ENCODE measurements around the gene DHCR24.
"Not testable (repeated sequence)": the region's sequence is repeated elsewhere in the genome, so short reads cannot be mapped to it uniquely, and the experiment has no call there.

Gene DHCR24

GRCh38 chr1:54887665-54888071, 673 bp upstream of the DHCR24 start:
- no peak for DNase-seq

DNA sequence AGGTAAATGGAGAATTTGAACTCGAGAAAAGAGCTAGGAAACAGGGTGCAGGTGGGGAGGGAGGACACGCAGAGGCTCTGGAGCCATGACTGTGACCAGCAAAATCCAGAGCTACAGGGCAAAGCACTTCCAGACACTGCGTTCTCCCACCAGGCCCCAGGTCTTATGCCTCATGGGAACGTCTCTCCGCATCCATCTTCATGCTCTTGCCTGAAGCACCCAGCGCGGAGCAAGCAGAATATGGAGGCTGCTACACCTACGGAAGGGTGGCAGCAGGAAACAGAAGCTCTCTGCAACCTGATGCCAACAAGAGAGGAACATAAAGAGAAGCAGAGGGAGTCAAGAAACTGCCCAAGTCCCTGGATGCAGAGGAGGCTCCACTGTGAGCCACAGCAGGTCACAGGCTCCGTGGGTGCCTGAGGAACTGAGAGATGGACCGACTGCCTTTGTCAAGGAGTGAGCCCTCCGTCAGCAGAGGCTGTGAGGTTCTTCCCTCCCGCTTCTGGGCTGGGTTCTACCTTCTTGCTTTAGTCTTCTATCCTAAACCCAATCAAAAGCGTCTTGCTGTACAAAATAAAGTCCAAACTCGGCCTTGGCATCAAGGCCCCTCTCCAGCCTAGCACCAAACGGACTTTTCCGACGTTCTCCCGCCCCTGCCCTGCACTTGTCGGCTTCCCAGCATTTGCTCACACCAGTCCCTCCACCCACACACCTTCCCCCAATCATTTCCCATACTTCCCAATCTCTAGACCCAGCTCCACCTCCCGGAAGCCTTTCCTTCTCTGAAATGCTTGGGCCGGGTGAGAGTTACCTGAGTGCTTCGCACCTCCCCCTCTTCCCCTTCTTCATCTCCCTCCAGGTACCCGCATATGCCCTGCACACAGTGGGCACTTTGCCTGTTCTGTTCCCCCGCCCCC, 930 bp downstream of the DHCR24 start:
- no peak for DNase-seq

DNA sequence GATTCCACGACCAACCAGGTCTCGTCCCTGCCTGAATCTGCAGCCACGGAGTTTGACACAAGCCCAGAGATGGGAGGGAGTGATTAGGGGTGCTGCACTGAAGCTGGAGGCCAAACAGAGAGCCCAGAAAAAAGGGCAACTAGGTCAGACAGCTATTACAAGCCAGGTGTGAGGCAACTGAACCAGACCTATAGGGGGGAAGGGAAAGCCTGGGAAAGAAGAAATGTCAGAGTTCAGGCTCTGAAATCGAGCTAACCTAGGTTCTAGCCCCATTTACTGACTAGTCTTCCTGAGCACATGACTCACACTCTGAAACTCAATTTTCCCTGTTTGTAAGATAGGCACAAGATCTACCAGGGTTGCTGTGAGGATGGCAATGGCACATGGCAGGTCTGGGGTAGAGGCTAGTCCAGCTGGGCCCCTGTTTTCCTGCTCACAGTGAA, 1.7 kb downstream of the DHCR24 start:
- DNase-seq: no peak

GRCh38 chr1:54884768-54885167, 2.2 kb downstream of the DHCR24 start:
- DNase-seq: no peak

- no peak for DNase-seq
Measured at GRCh38 chr1:54884135-54884586, 2.8 kb downstream of the DHCR24 start.

DNA sequence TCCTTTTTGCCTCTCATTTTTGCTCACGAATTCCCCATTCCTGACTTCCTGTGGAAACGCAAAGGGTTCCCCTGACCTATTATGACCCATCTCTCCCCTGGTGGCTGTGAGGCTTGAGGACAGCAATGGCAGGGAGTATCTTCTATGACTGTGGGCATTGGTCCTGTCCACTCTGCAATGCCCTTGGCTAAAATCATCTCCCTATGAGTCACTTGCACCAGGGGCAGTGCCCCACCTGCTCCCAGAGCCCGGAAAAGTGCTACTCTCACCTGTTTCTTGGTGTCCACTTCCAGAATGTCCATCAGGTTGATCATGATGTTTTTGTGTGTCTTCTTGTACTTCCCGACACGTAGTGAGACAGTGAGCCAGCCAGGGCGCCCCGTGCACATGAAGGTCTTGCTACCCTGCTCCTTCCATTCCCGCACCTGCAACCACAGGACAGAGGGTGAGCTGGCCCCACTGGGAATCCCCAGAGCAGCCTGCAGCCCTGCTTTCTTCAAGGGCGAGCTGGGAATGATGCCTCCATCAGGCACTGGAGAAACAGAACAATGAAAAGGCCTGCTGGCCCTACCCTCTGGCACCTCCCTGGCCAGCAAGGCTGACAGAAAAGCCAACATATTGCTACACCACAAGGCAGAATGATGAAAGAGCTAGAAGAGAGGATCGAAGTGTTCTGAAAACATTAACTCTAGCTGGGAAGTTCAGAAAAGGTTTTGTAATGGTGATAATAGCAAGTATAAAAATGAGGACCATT, 3.5 kb downstream of the DHCR24 start:
- DNase-seq: no peak

- DNase-seq: no peak
Measured at GRCh38 chr1:54882519-54882918, 4.5 kb downstream of the DHCR24 start.

- not testable (repeated sequence) for DNase-seq
Measured at GRCh38 chr1:54881604-54882003, 5.4 kb downstream of the DHCR24 start.

- no peak for DNase-seq
Measured at GRCh38 chr1:54879872-54880271, 7.1 kb downstream of the DHCR24 start.

DNA sequence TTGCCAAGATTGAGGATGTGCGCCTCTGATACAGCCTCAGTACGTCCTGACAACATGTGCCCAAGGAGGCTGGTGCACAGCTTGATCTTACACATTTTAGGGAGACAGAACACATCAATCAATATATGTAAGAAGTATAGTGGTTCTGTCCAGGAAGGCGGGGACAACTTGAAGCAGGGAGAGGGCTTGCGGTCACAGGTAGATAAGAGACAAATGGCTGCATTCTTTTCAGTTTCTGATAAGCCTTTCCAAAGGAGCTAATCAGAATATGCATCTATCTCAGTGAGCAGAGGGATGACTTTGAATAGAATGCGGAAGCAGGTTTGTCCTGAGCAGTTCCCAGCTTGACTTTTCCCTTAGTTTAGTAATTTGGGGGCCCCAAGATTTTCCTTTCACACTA, 10.2 kb downstream of the DHCR24 start:
- DNase-seq: no peak

- no peak for DNase-seq
Measured at GRCh38 chr1:54875000-54875399, 12.0 kb downstream of the DHCR24 start.

DNA sequence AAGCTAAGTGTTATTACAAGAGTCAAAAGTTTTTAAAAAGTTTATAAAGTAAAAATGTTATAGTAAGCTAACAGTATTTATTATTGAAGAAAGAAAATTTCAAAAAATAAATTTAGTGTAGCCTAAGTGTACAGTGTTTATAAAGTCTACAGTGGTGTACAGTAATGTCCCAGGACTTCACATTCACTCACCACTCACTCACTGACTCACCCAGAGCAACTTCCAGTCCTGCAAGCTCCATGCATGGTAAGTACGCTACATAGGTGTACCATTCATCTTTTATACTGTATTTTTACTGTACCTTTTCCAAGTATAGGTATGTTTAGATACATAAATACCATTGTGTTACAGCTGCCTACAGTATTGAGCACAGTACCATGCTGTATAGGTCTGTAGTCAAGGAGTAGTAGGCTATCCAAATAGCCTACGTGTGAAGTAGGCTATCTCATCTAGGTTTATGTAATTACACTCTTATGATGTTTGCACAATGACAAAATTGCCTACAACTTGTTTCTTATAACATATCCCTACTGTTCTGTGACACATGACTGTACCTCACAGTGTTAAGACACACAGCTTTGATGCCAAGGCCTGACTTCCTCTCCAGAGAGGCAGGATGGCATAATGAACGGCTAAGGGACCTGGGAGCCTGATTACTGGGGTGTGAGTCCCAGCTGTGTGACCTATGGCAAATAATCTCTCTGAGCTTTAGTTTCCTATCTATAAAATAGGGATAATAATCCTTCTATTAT, 12.7 kb downstream of the DHCR24 start:
- DNase-seq: no peak

GRCh38 chr1:54872036-54872331, 15.0 kb downstream of the DHCR24 start:
- DNase-seq: no peak

DNA sequence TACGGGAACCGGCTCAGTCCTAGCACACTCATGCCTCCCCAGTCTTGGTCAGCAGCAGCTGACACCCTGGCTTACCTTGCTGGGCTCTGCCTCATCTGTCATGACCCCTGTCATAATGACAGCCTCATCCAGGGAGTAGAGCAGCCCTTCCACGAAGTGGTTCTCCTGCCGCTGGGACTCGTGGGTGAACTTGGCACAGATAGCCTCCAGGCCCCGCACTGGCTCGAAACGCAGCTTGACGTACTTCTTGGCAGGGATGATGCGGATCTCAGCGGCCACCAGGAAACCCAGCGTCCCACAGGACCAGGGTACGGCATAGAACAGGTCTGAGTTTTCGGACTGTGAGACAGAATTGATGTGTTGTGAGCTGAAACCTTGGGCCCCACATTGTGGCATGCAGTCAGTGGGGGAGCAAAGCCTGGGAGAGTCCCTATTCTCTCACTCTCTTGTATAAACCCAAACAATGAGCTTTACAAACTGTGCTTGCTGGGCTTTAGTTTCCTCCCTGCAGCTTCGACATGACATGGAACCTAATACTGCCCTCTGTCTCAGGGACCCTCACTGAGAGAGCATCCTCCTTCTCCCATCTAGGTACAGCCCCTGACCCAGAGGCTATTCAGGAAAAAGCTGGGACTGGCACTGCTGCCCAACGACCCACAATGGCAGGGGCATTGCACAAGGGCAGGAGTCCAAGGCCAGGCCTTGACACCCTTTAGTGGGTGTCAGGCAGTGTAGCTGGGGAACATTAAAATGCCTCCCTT, 15.5 kb downstream of the DHCR24 start:
- DNase-seq: no peak

- no peak for DNase-seq
Measured at GRCh38 chr1:54870869-54871268, 16.1 kb downstream of the DHCR24 start.

DNA sequence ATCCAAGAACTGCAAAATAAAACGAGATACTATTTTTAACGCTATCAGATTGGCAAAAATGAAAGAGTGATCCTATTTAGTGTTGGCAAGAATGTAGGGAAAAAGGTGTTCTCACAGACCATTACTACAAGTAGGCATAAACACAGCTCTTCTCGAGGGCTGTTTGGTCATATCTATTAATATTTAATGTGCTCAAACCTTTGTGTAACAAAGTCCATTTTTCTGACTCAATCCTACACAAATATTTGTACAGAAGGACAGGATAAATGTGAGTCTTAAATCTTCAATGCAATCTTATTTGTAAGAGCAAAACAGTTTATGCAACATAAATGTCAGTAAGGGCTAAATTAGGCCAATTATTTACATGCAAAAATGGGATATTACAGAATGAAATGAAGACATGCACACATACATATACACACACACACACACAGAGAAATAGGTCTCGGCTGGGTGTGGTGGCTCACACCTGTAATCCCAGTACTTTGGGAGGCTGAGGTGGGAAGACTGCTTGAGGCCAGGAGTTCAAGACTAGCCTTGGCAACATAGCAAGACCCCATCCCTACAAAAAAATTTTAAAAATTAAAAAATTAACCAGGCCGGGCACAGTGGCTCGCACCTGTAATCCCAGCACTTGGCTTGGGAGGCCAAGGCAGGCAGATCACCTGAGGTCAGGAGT, 17.7 kb downstream of the DHCR24 start:
- no peak for DNase-seq

GRCh38 chr1:54867717-54868057, 19.3 kb downstream of the DHCR24 start:
- DNase-seq: no peak

DNA sequence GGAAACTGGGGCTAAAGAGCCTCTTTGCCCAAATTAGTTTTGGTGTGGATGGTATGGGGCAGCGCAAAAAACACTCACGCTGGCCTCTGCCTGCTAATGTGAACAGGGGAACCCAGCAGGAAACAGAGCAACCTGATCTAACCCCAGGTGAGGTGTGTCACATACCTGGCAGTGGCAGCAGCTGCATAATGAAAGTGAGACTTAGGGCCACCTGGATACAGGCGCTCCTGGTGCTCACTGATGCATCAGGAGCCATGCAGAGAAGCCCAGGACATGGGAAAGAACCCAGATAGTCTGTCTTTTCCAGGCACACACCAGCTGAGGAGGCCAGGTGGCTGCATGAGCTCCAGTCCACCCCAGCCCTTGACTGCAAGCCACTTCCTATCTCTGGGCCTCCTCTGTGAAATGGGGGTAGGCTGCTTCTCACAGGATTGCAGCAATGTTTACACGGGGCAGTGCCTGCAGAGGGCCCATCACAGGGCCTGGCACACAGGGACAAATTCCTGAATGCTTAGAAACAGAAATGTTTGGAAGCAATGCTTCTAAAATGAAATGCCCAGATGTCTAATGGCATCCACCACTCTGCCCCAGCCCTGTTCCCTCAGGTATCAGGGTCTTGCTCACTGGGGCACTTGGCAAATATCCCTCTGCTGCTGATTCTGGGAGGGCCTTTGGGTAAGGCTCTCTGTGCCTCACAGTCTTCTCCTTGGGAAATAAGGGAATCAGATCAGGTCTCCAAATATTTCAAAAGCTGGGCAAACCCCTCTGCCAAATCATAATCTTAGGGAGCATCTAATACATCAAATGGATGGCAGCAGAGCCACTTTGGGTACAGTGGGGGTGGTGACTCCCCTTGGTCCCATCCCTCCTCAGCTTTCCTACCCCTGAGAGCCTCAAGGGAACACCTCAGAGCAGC, 19.9 kb downstream of the DHCR24 start:
- no peak for DNase-seq

GRCh38 chr1:54865238-54866073, 21.5 kb downstream of the DHCR24 start:
- no peak for DNase-seq
